Activated CD8-positive, alpha-beta memory T cell treated with anti-CD3 and anti-CD28 coated beads, Interleukin-2, amount 50 U/mL, for 24 hours (primary cell): ENCODE results near the gene MTSS2.
"Not testable (repeated sequence)": the region's sequence is repeated elsewhere in the genome, so short reads cannot be mapped to it uniquely, and the experiment has no call there.

Source experiments
- DNase-seq: peaks from one replicate; pipeline ENCODE4 v3.0.0-alpha.2; 2020; ENCODE audit errors: extremely low read depth

Gene MTSS2

DNA sequence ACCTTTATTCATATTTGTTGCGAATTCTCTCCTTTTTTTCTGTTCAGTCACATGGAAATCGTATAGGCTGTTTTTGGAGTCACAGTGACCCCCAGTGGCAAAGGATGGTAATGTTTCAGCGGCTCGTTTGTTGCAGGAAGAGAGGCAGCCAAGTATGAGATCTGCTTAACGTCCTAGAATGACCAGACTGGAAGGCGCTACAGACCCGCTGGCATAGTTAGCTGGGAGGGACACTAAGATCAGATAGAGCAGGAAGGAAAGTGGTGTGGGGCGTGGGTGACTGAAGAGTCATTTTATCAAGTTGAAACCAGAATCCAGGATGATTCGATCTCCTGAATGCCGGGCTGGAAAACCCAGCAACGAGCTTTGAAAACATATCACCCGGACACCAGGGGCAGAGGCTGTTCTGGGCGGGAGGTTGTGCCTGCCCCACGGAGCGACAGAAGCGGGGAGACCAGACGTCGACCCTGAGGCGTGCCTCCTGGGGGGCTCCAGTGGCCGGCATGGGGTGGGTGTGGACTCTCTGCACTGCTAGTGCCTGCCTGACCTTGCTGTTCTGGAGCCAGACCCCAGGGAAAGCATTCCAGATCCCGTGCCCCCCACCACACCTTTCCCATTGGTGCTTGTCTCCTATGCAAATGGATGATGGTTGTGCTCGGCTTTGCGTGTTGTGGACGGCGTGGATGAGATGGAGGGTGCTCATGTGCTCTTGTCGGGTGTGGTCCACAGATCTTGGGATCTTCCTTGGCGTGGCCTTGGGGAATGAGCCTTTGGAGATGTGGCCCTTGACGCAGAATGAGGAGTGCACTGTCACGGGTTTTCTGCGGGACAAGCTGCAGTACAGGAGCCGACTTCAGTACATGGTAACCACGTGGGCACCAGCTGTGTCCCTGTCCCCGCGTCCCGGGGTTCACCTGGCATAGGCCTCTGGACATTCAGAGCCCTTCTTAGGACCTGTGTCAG lies 31.8 kb downstream of the MTSS2 start:
- peak; percentile 57 for DNase-seq

DNA sequence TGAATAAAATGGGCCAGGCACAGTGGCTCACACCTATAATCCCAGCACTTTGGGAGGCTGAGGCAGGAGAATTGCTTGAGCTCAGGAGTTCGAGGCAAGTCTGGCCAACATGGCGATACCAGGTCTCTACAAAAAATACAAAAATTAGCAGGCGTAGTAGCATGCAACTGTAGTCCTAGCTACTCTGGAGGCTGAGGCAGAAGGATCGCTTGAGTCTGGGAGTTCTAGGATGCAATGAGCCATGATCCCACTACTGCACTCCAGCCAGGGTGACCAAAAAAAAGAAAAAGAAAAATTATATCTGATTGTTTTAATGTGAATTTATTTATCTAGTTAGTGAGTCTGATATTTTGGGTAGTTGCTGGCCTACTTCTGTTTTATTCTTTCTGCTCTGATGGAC lies 32.4 kb downstream of the MTSS2 start:
- no peak for DNase-seq

DNA sequence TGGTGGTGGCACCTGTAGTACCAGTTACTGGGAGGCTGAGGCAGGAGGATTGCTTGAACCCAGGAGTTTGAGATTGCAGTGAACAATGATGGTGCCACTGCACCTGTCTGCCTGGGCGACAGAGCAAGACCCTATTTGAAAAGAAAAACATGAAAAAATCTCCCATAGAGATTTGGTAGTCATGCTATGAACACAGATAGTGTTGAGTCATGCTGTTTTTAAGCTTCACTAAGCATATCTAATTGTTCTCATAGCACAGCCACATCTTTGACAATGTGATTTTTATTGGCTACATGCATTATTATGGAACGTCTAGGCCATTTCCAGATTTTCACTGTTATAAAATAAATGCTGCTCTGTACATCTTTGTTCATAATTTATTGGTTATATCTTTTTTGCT lies 33.5 kb downstream of the MTSS2 start:
- DNase-seq = no peak

DNA sequence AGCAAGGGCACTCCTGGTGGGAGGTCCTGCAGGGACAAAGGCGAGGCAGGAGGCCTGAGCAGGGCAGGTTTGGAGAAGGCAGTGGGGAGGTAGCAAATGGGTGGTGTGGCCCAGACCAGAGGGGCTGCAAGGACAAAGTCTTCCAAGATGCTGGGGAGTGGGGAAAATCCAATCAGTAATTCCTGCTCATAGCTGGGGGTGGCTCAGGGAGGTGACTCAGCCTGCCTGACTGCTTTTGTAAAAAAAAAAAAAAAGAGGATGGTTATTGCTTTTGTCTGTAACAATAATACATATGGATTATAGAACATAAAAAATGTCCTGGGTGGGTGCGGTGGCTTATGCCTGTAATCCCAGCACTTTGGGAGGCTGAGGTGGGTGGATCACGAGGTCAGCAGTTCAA lies 34.3 kb downstream of the MTSS2 start:
- DNase-seq = no peak

DNA sequence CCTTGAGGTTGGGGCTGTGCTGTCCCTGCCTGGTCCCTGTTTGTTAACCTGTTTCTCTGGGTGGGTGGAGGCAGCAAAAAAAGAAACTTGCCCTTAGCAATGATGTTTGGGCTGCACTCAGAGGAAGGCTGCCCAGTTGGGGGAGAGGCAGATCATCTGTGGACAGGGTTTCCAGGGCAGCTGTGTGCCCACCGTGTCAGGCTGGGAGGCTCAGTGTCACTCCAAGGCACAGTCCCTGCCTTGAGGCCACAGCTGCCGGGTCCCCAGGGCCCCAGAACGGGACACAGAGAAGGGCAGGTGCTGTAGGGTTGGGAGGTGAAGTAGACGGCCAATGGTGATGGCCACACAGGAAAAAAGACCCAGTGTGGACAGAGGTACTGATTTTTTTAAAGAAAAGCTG lies 35.6 kb downstream of the MTSS2 start:
- DNase-seq = no peak

DNA sequence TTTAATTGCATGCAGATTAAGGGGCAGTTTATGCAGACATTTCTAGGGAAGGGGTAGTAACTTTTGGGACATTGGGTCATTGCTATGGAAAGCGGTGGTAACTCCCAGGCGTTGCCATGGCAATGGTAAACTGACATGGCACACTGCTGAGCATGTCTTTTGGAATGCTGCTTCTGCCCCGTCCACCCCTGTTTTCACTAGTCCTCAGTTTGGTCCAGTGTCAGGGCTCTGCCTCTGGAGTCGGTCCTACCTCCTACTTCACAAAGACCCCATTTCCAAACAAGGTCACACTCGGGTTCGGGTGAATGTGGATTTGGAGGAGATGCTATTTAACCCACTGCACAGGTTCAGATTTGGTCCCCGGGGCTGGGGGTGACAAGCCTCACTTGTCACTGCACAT lies 36.6 kb downstream of the MTSS2 start:
- DNase-seq = no peak

DNA sequence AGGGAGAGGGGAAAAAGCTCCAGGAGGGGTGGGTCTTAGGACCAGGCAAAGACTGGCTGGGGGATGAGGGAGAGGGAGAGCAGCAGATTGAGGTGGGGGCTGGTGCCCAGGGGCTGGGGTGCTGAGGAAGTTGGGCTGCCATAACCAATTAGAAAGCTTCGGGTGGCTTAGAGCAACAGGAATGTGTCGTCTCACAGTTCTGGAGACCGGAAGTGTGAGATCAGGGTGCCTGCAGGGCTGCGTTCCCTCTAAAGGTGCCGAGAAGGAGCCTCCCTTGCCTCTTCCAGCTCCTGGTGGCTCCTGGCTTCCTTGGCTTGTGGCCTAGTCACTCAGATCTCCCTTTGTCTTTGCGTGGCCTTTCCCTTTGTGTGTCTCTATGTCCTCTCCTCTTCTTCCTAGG lies 37.2 kb downstream of the MTSS2 start:
- no peak for DNase-seq

DNA sequence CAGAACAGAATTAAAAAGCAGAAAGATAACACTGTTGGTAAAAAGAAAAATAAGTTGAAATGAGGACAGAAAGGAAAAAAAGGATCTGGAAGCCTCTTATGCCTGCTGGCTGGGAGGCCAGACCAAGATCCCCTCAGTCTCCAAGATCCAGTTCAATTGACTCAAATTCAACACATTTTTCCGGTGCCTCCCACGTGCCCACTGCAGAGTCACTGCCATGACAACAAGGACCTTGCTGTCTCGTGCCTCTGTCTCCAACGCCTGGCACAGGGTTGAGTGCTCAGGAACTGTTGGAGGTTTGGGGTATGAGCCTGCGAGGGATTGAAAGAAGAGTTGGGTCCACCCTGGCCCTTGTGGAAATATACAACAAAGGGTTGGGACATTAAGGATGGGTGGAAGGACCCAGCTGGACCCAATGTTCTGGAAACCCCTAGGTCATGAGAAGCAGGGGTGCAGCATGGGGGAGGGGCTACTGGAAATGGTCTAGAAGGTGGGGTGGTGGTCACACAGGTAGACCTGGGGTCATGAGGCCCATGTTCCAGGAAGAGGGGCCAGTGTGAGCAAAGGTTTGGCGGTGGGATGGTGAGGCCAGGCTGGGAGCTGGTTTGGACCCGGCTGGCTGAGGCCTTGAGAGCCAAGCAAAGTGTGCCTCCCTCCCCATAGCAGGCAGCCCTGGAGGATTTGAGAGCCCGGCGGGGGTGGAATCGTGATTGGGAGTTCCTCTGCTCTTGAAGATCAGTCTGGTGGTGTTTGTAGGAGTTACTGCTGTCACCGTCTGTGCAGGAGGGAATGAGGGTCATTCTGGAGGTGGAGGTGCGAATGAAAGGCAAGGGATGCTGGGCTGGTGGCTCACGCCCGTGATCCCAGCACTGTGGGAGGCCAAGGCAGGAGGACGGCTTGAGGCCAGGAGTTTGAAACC lies 38.2 kb downstream of the MTSS2 start:
- no peak for DNase-seq

DNA sequence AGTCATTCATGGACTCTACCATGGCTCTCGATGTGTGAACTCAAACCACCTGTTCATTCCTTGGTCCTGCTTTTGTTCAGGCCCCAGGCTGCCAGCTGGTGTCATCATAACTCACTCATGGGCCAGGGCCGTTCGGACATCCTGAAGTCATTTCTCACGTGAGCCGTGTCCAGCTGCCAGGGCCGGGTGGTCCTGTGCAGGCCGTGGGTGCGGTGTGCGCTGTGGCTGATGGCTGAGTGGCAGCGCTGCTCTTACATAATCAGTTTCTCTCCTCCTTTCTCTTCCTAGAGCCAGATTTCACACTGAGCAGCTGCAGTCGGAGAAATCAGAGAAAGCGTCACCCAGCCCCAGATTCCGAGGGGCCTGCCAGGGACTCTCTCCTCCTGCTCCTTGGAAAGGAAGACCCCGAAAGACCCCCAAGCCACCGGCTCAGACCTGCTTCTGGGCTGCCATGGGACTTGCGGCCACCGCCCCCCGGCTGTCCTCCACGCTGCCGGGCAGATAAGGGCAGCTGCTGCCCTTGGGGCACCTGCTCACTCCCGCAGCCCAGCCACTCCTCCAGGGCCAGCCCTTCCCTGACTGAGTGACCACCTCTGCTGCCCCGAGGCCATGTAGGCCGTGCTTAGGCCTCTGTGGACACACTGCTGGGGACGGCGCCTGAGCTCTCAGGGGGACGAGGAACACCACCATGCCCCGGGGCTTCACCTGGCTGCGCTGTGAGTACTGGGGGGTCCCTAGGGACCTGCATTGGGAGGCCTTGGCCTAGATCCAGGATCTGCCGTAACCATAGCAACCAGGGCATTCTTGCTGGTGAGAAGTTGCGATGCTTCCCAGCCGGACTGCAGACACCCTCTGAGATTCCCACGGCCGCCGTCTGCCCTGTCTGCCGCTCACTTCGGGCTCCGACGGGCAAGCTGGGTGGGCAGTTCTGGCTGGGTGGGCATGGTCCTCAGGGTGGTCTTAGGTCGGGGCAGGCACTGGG lies 39.3 kb downstream of the MTSS2 start, which contains the start of gene IL34:
Gene IL34 (plus strand): TSS at position 300 of the 982 bp plus-strand sequence. CDS start 389 bp downstream, at position 689.
- DNase-seq = no peak

DNA sequence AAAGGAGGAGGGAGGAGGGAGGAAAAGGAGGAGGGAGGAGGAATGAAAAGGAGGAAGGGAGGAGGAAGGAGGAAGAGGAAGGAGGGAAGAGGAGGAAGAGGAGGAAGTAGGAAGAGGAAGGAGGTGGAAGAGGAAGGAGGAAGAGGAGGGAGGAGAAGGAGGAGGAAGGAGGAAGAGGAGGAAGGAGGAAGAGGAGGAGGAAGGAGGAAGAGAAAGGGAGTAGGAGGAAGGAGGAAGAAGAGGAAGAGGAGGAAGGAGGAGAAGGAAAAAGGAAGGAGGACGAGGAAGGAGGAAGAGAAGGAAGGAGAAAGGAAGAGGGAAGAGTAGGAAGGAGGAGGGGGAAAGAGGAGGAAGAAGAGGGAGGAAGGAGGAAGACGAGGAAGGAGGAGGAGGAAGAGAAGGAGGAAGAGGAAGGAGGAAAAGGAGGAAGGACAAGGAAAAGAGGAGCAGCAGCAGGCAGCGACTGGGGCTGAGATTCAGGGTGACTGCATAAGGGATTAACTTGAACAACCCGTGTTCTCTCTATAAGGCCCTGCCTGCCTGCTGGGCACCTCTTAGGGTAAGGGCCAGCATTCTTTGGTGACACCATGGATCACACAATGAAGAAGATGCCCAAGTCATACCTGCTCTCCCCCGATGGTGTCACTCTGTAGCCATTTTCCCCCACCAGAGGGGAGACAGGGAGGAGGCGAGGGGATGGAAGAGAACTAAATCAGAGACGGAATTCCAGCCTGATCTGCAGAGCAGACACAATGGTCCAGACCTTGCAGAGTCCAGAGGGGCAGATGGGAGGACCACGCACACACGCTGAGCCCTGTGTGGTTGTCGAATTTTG lies 40.9 kb downstream of the MTSS2 start:
- DNase-seq = no peak

DNA sequence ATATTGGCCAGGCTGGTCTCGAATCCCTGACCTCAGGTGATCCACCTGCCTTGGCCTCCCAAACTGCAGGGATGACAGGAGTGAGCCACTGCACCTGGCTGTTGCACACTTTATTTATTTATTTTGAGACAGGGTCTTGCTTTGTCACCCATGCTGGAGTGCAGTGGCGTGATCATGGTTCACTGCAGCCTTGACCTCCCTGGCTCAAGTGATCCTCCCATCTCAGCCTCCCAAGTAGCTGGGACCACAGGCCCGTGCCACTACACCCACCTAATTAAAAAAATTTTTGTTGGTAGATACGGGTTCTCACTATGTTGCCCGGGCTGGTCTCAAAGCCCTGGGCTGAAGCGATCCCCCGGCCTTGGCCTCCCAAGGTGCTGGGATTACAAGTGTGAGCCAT lies 42.6 kb downstream of the MTSS2 start:
- DNase-seq = not testable (repeated sequence)

DNA sequence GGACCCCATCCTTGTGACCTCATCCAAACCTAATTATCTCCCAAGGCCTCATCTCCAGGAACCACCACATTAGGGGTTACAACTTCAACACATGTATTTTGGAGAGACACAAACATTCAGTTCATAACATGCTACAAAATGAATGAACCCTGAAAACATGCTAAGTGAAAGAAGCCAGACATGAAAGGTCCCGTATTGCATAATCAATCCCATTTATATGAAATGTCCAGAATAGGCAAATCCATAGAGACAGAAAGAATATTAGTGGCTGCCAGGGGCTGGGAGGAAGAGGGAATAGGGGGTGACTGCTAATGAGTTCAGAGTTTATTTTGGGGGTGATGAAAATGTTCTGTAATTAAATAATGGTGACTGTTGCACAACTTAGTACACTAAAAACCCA lies 43.2 kb downstream of the MTSS2 start:
- no peak for DNase-seq

DNA sequence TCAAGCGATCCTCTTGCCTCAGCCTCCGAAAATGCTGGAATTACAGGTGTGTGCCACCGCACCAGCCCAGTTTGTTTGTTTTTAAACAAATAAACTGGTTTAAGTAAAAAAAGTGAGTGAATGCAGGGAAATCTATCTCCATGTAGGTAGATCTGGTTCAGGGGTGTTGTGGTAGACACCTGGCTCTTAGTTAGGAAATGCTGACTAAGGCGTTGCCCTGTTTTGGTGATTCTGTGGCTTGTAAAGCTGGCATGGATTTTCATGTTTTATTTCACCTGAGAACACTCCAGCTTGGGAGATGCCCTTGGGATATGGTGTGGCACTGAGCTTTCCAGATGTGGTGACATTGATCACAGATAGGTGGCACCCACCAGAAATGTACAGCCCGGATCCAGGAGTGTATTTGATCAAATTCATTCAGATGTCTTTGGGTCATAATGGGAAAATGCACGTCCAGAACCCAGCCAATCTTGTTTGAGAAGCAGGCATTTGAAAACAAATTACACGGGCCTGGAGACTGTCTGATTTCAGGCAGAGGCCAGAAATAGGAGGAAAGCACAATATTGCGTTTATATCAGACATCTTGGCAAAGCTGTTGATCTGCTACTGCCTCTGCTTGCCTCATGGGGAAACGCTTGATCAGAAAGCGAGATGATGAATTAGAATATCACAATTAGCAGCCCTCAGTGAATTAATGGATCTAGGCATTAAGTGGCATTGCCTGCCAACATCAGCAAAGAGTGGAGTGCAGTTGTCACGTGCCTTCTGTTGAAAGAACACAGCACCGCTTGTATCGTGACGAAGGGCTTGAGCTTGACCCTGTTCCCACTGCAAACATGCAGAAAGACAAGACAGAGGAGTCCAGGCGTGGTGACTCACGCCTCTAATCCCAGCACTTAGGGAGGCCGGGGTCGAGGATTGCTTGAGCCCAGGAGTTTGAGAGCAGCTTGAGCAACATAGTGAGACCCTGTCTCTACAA lies 46.8 kb downstream of the MTSS2 start:
- no peak for DNase-seq
